AG10803 (cell line): Measurements from ENCODE around the gene AMDHD2.

Experiments
- DNase-seq: peaks from one replicate; pipeline ENCODE4 v3.0.0; 2010; ENCODE audit warnings: low read depth
- H3K4me3 ChIP-seq: 2 replicates; pipeline ENCODE4 v1.5.1; 2011; ENCODE audit warnings: mild to moderate bottlenecking, low read length, control low read depth
- TF ChIP-seq, protein P1 (sequence below): conservative IDR thresholded peaks from 2 replicates; pipeline ENCODE4 v1.5.1; 2011; ENCODE audit warnings: mild to moderate bottlenecking, low read length, control low read depth, inconsistent platforms

Gene AMDHD2

DNA sequence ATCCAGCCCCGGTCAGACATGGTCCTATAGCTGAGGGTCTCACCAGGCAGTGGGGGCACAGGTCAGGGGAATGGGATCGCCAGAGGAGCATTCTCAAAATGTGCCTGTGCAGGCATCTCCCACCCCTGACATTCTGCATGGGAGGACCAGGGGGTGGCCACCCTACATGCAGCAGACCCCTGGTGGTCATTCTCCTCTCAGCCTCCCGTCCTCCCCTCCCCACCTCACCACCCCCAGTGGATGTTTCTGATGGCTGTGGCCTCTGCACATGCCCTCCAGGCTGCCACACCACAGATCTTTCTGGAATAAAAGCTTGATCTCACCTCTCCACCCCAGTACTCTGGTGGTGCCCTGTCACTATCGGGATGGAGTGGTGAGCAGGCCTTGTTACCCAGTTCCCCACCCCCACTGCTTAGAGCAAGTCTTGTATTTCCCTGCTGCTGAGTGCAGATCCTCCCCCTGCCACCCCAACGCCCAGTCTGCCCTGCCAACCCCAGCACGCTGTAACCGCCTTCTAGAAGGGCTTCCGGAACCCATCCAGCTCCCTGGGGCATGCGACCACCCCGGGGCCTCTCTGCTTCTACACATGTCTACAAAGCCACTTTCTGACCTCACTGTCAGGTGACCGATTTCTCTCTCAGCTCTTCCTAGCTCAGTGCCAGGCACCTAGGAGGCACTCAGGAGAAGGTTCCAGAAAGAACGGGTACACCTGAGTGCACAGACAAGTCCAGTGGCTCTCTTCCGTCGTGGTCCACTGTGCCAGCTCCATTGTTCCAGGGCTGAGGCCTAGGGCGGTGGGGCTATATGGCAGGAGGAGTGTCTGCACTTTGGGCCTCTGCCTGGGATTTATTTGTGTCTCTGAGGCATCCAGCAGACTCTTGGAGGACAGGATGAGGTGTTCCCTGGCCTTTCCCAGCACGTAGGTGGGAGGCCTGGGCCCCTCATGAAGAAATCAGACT is 36.0 kb upstream of the AMDHD2 start:
- no peak for DNase-seq
- peak overlapping the region; percentile 59; the same call in 1 of the 2 replicates for H3K4me3 ChIP-seq
- TF ChIP-seq, protein P1, sequence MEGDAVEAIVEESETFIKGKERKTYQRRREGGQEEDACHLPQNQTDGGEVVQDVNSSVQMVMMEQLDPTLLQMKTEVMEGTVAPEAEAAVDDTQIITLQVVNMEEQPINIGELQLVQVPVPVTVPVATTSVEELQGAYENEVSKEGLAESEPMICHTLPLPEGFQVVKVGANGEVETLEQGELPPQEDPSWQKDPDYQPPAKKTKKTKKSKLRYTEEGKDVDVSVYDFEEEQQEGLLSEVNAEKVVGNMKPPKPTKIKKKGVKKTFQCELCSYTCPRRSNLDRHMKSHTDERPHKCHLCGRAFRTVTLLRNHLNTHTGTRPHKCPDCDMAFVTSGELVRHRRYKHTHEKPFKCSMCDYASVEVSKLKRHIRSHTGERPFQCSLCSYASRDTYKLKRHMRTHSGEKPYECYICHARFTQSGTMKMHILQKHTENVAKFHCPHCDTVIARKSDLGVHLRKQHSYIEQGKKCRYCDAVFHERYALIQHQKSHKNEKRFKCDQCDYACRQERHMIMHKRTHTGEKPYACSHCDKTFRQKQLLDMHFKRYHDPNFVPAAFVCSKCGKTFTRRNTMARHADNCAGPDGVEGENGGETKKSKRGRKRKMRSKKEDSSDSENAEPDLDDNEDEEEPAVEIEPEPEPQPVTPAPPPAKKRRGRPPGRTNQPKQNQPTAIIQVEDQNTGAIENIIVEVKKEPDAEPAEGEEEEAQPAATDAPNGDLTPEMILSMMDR: no peak

GRCh38 chr16:2484898-2485508 is 35.2 kb upstream of the AMDHD2 start:
- no peak overlapping the region for H3K4me3 ChIP-seq
- TF ChIP-seq, protein P1: no peak
- no peak for DNase-seq

DNA sequence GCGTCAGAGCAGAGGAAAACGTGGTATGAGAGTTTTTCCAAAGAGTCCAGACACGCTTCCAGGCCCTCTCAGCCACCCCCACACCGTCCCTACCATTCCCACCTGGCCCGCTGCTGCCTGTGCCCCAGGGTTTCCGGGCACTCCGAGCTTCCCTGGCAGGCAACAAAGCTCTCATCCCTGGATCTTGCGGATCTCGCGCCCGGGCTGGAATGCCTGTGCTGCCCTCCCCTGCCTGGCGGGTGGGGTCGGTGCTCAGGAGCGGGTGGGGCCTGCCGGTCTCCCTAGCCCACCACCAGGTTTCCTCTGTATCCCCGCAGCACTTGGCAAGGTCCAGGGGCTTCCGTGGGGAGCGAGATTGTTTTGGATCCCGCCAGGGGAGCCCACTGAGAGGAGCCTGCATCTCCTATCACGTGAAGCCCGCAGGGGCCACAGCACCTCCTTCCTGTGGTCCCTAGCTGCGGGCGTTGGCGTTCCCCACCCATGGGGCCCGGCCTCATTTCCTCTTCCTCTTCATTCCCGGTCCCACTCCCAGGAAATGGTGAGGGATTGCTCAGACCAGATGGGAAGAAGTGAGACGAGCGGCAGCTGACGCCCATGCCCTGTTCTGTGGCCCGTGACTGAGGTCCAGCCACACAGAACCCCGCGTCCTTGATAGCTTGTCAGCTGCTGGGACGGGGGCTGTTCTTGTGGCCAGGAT is 34.2 kb upstream of the AMDHD2 start:
- no peak overlapping the region for H3K4me3 ChIP-seq
- TF ChIP-seq, protein P1: no peak
- DNase-seq: no peak

- DNase-seq: no peak
- no peak overlapping the region for H3K4me3 ChIP-seq
- TF ChIP-seq, protein P1: no peak; the same call in 1 of the 2 replicates
These were observed 33.3 kb upstream of the AMDHD2 start for GRCh38 chr16:2486645-2487516.

DNA sequence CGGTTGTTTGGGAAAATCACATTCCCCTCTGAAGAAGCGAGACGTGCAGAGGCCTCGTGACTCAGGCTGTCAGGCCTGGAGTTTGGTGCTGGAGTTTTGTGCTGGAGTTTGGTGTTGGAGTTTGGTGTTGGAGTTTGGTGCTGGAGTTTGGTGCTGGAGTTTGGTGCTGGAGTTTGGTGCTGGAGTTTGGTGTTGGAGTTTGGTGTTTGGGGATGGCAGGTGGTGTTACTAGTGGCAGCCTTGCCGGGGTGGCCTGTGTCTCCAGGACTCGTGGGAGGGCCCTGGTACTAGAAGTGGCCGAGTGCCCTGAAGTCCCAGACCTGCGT is 32.7 kb upstream of the AMDHD2 start:
- TF ChIP-seq, protein P1: no peak
- no peak overlapping the region for H3K4me3 ChIP-seq
- no peak for DNase-seq

DNA sequence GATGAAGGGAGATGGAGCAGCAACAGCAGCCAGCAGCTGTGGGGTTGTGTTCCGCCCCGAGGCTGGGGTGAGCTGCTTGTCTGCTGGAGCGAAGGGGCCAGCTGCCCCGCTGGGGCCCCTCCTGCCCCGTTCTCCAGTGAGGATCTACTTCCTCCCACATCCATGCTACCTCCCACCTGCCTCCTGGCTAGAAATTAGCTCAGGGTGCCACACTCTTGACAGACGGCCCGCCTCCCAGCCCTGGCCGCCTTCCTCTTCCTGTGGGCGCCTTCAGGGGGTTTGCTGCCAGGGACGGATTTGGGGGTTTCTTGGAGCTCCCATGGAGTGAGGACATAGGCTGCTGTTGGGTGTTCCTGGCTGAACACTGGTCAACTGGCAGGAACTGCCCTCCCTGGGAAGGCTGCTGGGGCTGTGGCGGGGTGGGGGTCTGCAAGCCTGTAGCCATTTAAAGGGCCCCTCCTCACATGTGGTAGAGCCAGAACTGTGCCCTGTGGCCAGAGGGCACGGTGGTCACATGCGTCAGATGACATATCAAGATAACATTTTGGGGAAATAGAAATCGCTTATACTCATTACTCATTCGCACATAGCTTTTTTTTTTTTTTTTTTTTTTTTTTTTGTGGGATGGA is 32.2 kb upstream of the AMDHD2 start:
- H3K4me3 ChIP-seq: no peak overlapping the region
- TF ChIP-seq, protein P1: no peak
- DNase-seq: no peak
